Activated CD4-positive, alpha-beta T cell treated with anti-CD3 and anti-CD28 coated beads, Interleukin-2, amount 10 ng/mL, durations not matched to agents 24 days and 14 days (primary cell): ENCODE results near the gene UBQLN1. TPM values are rescaled to one million over a fixed set of nuclear protein-coding genes. Genes with fewer than 3 reads are reported as not detected.
"Not testable (repeated sequence)": the region's sequence is repeated elsewhere in the genome, so short reads cannot be mapped to it uniquely, and the experiment has no call there.

ENCODE experiments used
- DNase-seq: peaks from one replicate; pipeline ENCODE4 v3.0.0; 2022
- H3K27ac Mint-ChIP-seq: one replicate; pipeline ENCODE4 v1.8.0; 2022; ENCODE audit warnings: mild to moderate bottlenecking, mixed read lengths
- H3K27me3 Mint-ChIP-seq: one replicate; pipeline ENCODE4 v1.8.0; 2022; ENCODE audit warnings: mixed read lengths
- H3K36me3 Mint-ChIP-seq: one replicate; pipeline ENCODE4 v1.8.0; 2022; ENCODE audit warnings: low read depth, mild to moderate bottlenecking, mixed read lengths
- H3K4me1 Mint-ChIP-seq: one replicate; pipeline ENCODE4 v1.8.0; 2021; ENCODE audit warnings: mixed read lengths
- H3K4me3 Mint-ChIP-seq: one replicate; pipeline ENCODE4 v1.8.0; 2022; ENCODE audit warnings: mild to moderate bottlenecking, moderate library complexity, mixed read lengths
- H3K9me3 Mint-ChIP-seq: one replicate; pipeline ENCODE4 v1.8.0; 2021; ENCODE audit warnings: mixed read lengths
- intact Hi-C: fragments of 100-400 bp; cut with micrococcal nuclease; formaldehyde crosslinking; loops from one replicate; pipeline ENCODE4 v1.15.1; 2023
- total RNA-seq: library from RNA; stranded (reverse); gene quantifications from 2 replicates; pipeline ENCODE4 v1.2.3, GENCODE V29; 2022

UBQLN1 gene
- total RNA-seq, 1 donor from 2014 or later = 144 TPM

DNA sequence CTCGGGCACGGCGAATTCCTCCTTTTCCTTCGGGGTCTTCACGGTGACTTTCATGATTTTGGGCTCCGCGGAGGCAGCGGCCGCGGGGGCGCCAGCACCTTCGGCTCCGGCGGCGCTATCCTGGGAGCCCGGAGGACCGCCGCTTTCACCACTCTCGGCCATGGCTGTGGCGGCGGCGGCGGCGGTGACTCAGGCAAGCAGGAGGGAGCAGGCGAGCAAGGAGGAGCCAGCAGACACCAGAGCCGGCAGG, 315 bp downstream of the UBQLN1 start:
- Mint-ChIP-seq H3K4me3 (peak overlapping the region; percentile 87), H3K36me3 (peaks cover 22% of the 10 kb centered on the region), H3K27ac (peak overlapping the region; percentile 99), H3K27me3 (no peaks in the 10 kb centered on the region), H3K9me3 (no peaks in the 10 kb centered on the region), H3K4me1 (peaks cover 28% of the 10 kb centered on the region)
- DNase-seq = no peak
- intact Hi-C loops = loop anchor here (1.0 to 10.0 kb wide), 6 partner anchors 19 to 589 kb away; partner anchors contain the start of genes GKAP1 and KIF27

DNA sequence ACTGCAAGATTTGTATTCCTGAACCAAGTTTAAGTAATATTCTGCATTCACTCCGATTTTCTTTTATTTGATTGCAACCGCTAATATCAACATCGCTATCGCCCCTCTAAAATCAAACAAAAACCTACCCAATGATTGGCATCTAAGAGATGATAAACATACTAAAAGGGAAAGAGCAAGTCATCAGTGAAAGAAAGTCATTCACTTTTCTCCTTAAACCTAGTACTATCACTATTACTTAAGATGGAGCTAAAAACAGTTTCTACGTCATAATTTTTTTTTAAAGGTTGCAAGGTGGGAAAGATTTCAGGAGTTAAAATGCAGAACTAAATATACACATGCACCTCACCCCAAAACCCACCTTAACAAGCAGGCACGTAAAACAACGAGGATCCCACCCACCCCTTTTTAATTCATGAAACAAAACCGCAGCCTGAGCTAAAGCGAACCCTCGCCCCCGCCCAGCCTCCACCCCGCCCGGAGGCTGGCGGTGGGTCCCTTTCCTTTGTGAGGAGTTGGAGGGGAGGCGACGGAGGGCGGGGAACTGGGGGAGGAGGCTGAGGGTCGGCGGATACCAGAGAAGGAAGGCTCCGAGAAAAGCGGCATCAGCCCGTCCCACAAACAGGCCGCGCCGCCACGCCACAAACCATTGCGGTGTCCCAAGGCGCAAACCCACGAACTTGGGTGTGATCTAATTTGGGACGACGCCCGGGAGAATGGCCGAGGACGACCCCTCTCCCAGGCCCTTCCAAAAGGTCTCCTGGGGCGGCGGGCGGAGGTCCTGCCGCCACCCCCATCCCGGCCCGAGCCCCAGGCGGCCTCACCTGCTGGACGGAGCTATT, 861 bp downstream of the UBQLN1 start:
- H3K27ac Mint-ChIP-seq = peak overlapping the region; percentile 99
- DNase-seq = peak; percentile 89
- H3K36me3 Mint-ChIP-seq = peaks cover 22% of the 10 kb centered on the region
- H3K4me1 Mint-ChIP-seq = peaks cover 29% of the 10 kb centered on the region
- intact Hi-C loops = loop anchor here (1.0 to 10.0 kb wide), 6 partner anchors 18 to 589 kb away; partner anchors contain the start of genes GKAP1 and KIF27
- peak overlapping the region; percentile 87 for H3K4me3 Mint-ChIP-seq
- H3K27me3 Mint-ChIP-seq = no peaks in the 10 kb centered on the region
- H3K9me3 Mint-ChIP-seq = no peaks in the 10 kb centered on the region

DNA sequence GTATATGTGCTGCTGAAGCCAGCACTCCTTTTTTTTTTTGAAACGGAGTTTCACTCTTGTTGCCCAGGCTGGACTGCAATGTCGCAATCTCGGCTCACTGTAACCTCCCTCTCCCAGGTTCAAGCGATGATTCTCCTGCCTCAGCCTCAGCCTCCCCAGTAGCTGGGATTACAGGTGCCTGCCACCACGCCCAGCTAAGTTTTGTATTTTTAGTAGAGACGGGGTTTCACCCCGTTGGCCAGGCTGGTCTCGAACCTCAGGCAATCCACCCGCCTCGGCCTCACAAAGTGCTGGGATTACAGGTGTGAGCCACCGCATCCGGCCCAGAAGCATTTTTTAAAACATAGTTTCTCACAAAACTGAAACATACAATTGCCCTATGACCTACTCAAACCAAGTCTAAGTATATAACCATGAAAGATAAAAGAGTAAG, 2.5 kb downstream of the UBQLN1 start:
- not testable (repeated sequence) for H3K9me3 Mint-ChIP-seq, H3K27me3 Mint-ChIP-seq, DNase-seq
- intact Hi-C loops = loop anchor here (5.0 to 10.0 kb wide), 3 partner anchors 33 to 560 kb away; partner anchors contain the start of gene GKAP1
- peak overlapping the region; percentile 87 for H3K4me3 Mint-ChIP-seq
- peaks cover 40% of the 10 kb centered on the region for H3K4me1 Mint-ChIP-seq
- peaks cover 22% of the 10 kb centered on the region for H3K36me3 Mint-ChIP-seq
- peak overlapping the region; percentile 99 for H3K27ac Mint-ChIP-seq

DNA sequence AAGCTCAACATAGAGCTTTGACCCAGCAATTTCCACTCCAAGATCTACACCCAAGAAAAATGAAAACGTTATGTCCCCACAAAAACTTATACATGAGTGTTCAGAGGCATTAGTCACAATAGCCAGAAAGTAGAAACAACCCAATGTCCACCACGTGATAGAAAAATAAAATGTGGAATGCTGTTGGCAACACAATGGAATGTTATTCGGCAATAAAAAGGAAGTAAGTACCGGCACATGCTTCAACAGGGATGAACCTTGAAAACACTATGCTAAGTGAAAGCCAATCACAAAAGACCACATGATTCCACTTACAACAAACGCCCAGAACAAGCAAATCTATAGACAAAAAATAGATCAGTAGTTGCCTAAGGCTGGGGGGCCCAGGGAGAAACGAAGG, 6.0 kb downstream of the UBQLN1 start:
- peaks cover 26% of the 10 kb centered on the region for H3K36me3 Mint-ChIP-seq
- no peaks in the 10 kb centered on the region for H3K27me3 Mint-ChIP-seq
- intact Hi-C loops = loop anchor here (10.0 kb wide), 1 partner anchor 563 kb away; no protein-coding TSS in a partner anchor
- H3K4me3 Mint-ChIP-seq = no peak overlapping the region
- no peak overlapping the region for H3K27ac Mint-ChIP-seq
- no peak for DNase-seq
- peaks cover 41% of the 10 kb centered on the region for H3K4me1 Mint-ChIP-seq
- H3K9me3 Mint-ChIP-seq = no peaks in the 10 kb centered on the region

DNA sequence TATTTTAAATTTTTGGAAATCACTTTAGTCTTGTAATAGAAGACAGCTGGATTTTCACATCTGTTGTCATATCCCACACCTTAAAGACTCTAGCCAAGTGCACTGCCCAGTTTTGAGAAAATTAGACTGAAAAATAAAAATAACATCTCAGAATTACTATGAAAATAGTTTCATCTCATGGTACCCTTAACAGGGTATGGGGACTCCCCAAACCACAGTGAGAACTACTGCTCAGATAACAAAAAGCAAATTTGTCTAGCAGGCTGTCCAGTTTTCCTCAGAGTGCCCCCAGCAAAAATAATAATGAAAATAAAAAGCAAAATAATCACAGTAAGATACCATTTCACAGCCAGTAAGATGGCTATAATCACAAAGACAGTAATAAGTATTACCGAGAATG, 6.5 kb downstream of the UBQLN1 start:
- H3K4me1 Mint-ChIP-seq = peaks cover 36% of the 10 kb centered on the region
- H3K27ac Mint-ChIP-seq = no peak overlapping the region
- H3K4me3 Mint-ChIP-seq = no peak overlapping the region
- peaks cover 21% of the 10 kb centered on the region for H3K36me3 Mint-ChIP-seq
- H3K9me3 Mint-ChIP-seq = no peaks in the 10 kb centered on the region
- no peaks in the 10 kb centered on the region for H3K27me3 Mint-ChIP-seq
- no peak for DNase-seq
- intact Hi-C loops = loop anchor here (10.0 kb wide), 1 partner anchor 564 kb away; no protein-coding TSS in a partner anchor

DNA sequence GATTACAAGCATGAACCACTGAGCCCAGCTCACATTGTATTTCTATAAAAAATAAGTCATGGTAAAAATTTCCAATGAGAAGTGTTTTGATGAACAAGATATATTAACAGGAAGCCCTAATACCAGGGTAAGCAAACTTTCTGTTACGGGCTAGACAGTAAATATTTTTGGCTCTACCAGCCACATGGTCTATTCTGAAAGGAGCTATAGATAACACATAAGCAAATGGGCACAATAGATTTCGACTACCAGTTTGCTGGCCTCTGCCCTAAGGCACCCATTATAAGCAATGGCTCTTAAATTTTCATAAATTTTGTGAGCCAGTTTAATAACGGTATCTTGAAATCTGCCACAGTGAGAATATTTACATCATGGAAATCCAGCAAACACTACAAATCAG, 8.1 kb downstream of the UBQLN1 start:
- Mint-ChIP-seq H3K4me1 (peaks cover 28% of the 10 kb centered on the region), H3K4me3 (no peak overlapping the region), H3K27me3 (no peaks in the 10 kb centered on the region), H3K36me3 (peaks cover 7% of the 10 kb centered on the region), H3K9me3 (no peaks in the 10 kb centered on the region), H3K27ac (no peak overlapping the region)
- intact Hi-C loops = loop anchor here (1.0 to 10.0 kb wide), 2 partner anchors 10 to 565 kb away; no protein-coding TSS in a partner anchor
- no peak for DNase-seq

DNA sequence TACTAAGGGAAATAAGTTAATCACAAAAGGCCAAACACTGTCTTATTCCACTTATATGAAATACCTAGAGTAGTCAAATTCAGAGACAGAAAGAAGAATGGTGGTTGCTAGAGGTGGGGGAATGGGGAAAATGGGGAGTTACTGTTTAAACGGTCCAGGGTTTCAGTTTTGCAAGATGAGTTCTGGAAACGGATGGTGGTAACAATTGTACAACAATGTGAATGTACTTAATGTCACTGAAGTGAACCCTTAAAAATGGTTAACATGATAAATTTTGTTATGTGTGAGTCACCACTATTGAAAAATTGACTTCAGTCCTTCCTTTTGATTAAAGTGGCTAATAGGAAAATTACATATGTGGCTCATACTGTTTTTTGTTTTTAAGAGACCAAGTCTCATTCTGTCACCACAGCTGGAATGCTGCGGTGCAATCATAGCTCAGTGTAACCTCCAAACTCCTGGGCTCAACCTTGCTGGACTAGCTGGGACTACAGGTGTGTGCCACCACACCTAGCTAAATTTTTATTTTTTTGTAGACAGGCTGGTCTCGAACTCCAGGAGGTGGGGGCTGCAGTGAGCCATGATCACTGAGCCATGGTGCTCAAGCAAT, 8.7 kb downstream of the UBQLN1 start:
- Mint-ChIP-seq H3K4me1 (peaks cover 28% of the 10 kb centered on the region), H3K27ac (peak overlapping the region; percentile 62), H3K36me3 (peaks cover 7% of the 10 kb centered on the region), H3K9me3 (no peaks in the 10 kb centered on the region), H3K4me3 (no peak overlapping the region), H3K27me3 (no peaks in the 10 kb centered on the region)
- no peak for DNase-seq
- intact Hi-C loops = loop anchor here (1.0 kb wide), 1 partner anchor 10 kb away; no protein-coding TSS in a partner anchor

DNA sequence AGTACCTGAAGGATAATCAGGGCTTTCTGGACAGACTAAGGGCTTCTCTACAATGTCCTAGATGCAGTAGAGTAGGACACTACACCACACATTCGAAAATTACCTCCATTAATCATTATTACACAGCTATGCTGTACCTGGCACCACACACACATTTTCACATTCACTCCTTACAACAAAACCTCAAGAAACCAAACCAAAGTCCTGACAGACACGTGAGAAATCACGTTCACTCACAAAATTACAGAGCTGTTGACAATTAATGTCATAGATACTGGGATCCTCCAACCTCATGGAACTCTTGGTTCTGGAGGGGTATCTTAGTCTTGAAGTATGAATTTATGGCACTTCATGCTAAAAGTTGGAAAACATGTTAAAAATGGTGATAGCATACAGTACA, 16.3 kb downstream of the UBQLN1 start:
- no peak for DNase-seq
- peaks cover 6% of the 10 kb centered on the region for H3K36me3 Mint-ChIP-seq
- intact Hi-C loops = no loop called here
- H3K27me3 Mint-ChIP-seq = no peaks in the 10 kb centered on the region
- no peak overlapping the region for H3K4me3 Mint-ChIP-seq
- peaks cover 45% of the 10 kb centered on the region for H3K4me1 Mint-ChIP-seq
- H3K27ac Mint-ChIP-seq = no peak overlapping the region
- no peaks in the 10 kb centered on the region for H3K9me3 Mint-ChIP-seq

DNA sequence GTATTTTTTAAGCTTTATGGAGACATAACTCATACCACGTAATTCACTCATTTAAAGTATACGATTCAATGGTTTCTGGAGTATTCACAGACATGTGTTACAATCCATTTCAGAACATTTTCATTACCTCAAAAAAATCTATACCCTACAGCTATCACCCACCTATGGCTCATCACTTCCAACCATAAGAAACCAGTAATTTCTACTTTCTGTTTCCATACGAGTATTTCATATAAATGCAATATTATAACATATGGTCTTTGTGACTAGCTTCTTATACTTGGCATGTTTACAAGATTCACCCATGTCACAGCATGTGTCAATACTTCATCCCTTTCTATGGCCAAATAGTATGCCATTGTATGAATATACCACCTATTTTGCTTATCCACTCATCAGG, 18.8 kb downstream of the UBQLN1 start:
- H3K36me3 Mint-ChIP-seq = peaks cover 12% of the 10 kb centered on the region
- H3K4me3 Mint-ChIP-seq = no peak overlapping the region
- no peaks in the 10 kb centered on the region for H3K9me3 Mint-ChIP-seq
- DNase-seq = no peak
- no peaks in the 10 kb centered on the region for H3K27me3 Mint-ChIP-seq
- peaks cover 46% of the 10 kb centered on the region for H3K4me1 Mint-ChIP-seq
- peak overlapping the region; percentile 28 for H3K27ac Mint-ChIP-seq
- intact Hi-C loops = loop anchor here (1.0 to 2.0 kb wide), 2 partner anchors 10 to 18 kb away; partner anchors contain the start of gene UBQLN1

DNA sequence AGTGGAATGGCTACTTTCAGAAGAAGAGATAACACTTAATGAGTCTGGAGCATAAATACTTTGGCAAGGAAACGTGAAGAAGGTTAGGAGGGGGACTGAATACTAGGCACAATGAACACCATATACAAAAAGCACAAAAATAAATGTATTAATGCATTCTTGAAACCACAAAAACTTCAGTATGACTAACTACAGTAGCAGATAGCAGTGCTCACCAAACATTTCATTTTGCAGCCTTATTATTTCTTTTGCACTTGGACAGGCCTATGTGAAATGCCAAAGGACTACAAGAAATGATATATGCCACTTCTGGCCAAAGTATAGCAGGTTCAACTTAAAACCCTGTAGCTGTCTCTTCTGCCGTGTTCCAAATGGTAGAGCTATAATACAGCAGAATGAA, 26.3 kb downstream of the UBQLN1 start:
- Mint-ChIP-seq H3K4me1 (peaks cover 18% of the 10 kb centered on the region), H3K27ac (no peak overlapping the region), H3K9me3 (no peaks in the 10 kb centered on the region), H3K4me3 (no peak overlapping the region), H3K36me3 (peaks cover 49% of the 10 kb centered on the region), H3K27me3 (no peaks in the 10 kb centered on the region)
- intact Hi-C loops = no loop called here
- DNase-seq = no peak

DNA sequence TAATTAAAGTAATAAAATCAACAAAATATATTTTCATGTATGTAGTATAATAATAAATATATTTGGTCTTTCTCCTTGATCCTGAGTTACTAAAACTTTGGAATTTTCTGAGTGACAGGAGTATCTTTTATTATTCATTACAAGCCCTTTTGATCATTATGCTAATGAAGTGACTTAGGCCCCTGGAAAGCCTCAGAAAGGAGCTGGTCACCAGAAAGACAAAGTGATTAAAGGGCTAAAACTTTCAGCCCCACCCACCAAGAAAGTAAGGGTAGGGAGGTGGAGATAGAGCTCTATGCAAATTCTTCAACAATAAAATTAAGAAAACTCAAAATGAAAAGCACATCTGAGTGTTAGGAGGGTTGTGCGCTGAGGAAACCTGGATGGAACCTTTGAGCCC, 27.5 kb downstream of the UBQLN1 start:
- no peak overlapping the region for H3K4me3 Mint-ChIP-seq
- DNase-seq = no peak
- no peak overlapping the region for H3K27ac Mint-ChIP-seq
- intact Hi-C loops = no loop called here
- peaks cover 14% of the 10 kb centered on the region for H3K4me1 Mint-ChIP-seq
- H3K9me3 Mint-ChIP-seq = no peaks in the 10 kb centered on the region
- H3K27me3 Mint-ChIP-seq = no peaks in the 10 kb centered on the region
- peaks cover 55% of the 10 kb centered on the region for H3K36me3 Mint-ChIP-seq

DNA sequence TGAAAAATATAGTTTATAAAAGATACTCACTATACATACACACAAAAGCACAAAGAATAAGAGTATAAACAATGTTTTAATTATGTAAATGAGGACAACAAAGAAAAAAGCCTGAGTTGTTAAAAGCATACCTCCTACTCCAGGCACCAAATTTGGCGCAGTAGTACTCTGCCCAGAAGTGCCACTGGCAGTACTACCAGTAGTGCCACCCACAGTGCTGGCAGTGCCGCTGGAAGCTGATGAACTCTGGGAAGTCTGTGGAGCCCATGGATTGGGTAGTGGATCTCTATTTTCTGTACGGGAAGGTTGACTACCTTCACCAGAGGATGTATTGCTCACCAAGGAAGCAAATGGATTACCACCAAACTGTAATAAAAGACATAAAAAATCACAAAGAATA, 30.2 kb downstream of the UBQLN1 start:
- Mint-ChIP-seq H3K27ac (no peak overlapping the region), H3K36me3 (peaks cover 65% of the 10 kb centered on the region), H3K9me3 (no peaks in the 10 kb centered on the region), H3K4me3 (no peak overlapping the region), H3K27me3 (no peaks in the 10 kb centered on the region), H3K4me1 (peaks cover 14% of the 10 kb centered on the region)
- no peak for DNase-seq
- intact Hi-C loops = no loop called here

DNA sequence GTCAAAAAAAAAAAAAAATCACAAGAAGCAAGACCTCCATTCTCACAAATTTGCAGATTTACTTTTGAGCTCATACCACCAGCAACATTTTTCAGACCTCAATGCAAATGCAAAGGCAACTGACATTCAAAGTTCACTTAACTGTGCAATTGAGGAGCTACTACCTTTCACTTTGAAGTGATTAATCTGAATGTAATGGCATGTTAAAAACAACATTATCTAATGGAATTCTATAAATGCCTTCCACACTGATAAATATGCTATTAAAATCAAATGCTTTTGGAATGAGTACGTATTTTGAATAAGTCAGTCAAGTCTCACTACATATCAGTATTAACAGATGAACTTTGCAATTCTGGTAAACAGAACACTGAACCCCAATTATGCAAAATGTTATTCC, 32.3 kb downstream of the UBQLN1 start:
- peaks cover 6% of the 10 kb centered on the region for H3K4me1 Mint-ChIP-seq
- intact Hi-C loops = no loop called here
- peaks cover 69% of the 10 kb centered on the region for H3K36me3 Mint-ChIP-seq
- DNase-seq = no peak
- H3K27me3 Mint-ChIP-seq = no peaks in the 10 kb centered on the region
- H3K9me3 Mint-ChIP-seq = no peaks in the 10 kb centered on the region
- H3K27ac Mint-ChIP-seq = no peak overlapping the region
- no peak overlapping the region for H3K4me3 Mint-ChIP-seq

DNA sequence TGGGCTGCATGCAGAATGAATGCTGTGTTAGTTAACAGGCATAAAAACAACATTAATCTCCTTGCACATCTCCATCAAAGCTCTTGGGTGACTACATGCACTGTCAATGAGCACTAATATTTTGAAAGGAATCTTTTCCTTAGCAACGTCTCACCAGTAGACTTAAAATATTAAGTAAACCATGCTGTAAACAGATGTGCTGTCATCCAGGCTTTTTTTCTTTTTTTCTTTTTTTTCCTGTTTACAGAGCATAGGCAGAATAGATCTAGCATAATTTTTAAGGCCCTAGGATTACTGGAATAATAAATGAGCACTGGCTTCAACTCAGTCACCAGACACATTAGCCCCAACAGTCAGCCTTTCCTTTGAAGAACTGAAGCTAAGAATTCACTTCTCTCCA, 36.3 kb downstream of the UBQLN1 start:
- Mint-ChIP-seq H3K27me3 (no peaks in the 10 kb centered on the region), H3K9me3 (no peaks in the 10 kb centered on the region), H3K27ac (no peak overlapping the region), H3K36me3 (peaks cover 59% of the 10 kb centered on the region), H3K4me1 (peaks cover 2% of the 10 kb centered on the region), H3K4me3 (no peak overlapping the region)
- intact Hi-C loops = loop anchor here (5.0 kb wide), 1 partner anchor 36 kb away; the partner anchor contains the start of gene UBQLN1
- no peak for DNase-seq
